A673 (cell line): ENCODE data around the gene COLQ. TPM values are rescaled to one million over a fixed set of nuclear protein-coding genes. Genes with fewer than 3 reads are reported as not detected.

Experiments used
- BruUV-seq: library from RNA; stranded (reverse); fragments of 400-500 nt; replicated peaks from 2 replicates; lab custom pipeline; 2021; lab: Mats Ljungman, UMichigan
- CTCF ChIA-PET: fragments of 300-600 bp; sonication (Branson Sonifier 250); formaldehyde crosslinking; loops from one replicate; lab custom pipeline; 2022; ENCODE audit warnings: antibody characterized with exemption; lab: Charles Lee
- POLR2A ChIA-PET: fragments of 300-600 bp; sonication (Branson Sonifier 250); formaldehyde crosslinking; loops from one replicate; lab custom pipeline; 2022; ENCODE audit warnings: antibody characterized with exemption; ENCODE audit not compliant: low non-redundant PET; lab: Charles Lee
- DNase-seq: peaks from one replicate; pipeline ENCODE4 v3.0.0-alpha.2; 2015; ENCODE audit warnings: low spot score
- H3K27ac ChIP-seq: fragments of 200-600 bp; sonication (generic); 2 replicates; pipeline ENCODE4 v1.5.1; 2016; ENCODE audit warnings: mixed run types, low read depth, mild to moderate bottlenecking, mixed read lengths, antibody characterized with exemption, low read length; ENCODE audit not compliant: poor library complexity, severe bottlenecking
- H3K27me3 ChIP-seq: fragments of 200-600 bp; sonication (generic); replicated peaks from 2 replicates; pipeline ENCODE4 v1.6.1; 2017; ENCODE audit warnings: mixed run types, low read depth, mild to moderate bottlenecking, mixed read lengths, antibody characterized with exemption, low read length; ENCODE audit not compliant: insufficient read depth, poor library complexity
- H3K36me3 ChIP-seq: fragments of 200-600 bp; sonication (generic); 2 replicates; pipeline ENCODE4 v1.6.1; 2016; ENCODE audit warnings: mixed run types, mild to moderate bottlenecking, mixed read lengths, antibody characterized with exemption, low read length; ENCODE audit not compliant: insufficient read depth, poor library complexity, severe bottlenecking
- H3K4me1 ChIP-seq: fragments of 200-600 bp; sonication (generic); 2 replicates; pipeline ENCODE4 v1.6.1; 2017; ENCODE audit warnings: mixed run types, mild to moderate bottlenecking, mixed read lengths, antibody characterized with exemption, low read length; ENCODE audit not compliant: insufficient read depth, poor library complexity, severe bottlenecking
- H3K4me3 ChIP-seq: fragments of 200-600 bp; sonication (generic); 2 replicates; pipeline ENCODE4 v1.5.1; 2016; ENCODE audit warnings: low read depth, mixed run types, mild to moderate bottlenecking, mixed read lengths, low read length; ENCODE audit not compliant: poor library complexity, severe bottlenecking
- H3K9me3 ChIP-seq: fragments of 200-600 bp; sonication (generic); 2 replicates; pipeline ENCODE4 v1.6.1; 2016; ENCODE audit warnings: mixed run types, low read depth, mild to moderate bottlenecking, mixed read lengths, antibody characterized with exemption, low read length; ENCODE audit not compliant: poor library complexity, severe bottlenecking
- CTCF ChIP-seq: fragments of 300-800, 200-600 bp; sonication (generic); conservative IDR thresholded peaks from 2 replicates; pipeline ENCODE4 v1.5.1; 2017; ENCODE audit warnings: low read depth, mild to moderate bottlenecking, antibody characterized with exemption, low read length, moderate library complexity, mixed read lengths
- EZH2 ChIP-seq: fragments of 200-600 bp; sonication (generic); IDR thresholded peaks from 2 replicates; pipeline ENCODE4 v1.6.1; 2017; ENCODE audit warnings: borderline replicate concordance, low read depth, mild to moderate bottlenecking, mixed read lengths, antibody characterized with exemption, low read length; ENCODE audit not compliant: poor library complexity, severe bottlenecking
- intact Hi-C: fragments of 100-400 bp; cut with micrococcal nuclease; formaldehyde crosslinking; loops from one replicate; pipeline ENCODE4 v1.10.0; 2022; ENCODE audit not compliant: unreplicated experiment
- total RNA-seq: library from RNA; stranded (reverse); gene quantifications from 2 replicates; pipeline ENCODE4 v1.2.3, GENCODE V29; 2021

The COLQ gene
- total RNA-seq, 1 experiment from 2014 or later = 0.21 TPM

DNA sequence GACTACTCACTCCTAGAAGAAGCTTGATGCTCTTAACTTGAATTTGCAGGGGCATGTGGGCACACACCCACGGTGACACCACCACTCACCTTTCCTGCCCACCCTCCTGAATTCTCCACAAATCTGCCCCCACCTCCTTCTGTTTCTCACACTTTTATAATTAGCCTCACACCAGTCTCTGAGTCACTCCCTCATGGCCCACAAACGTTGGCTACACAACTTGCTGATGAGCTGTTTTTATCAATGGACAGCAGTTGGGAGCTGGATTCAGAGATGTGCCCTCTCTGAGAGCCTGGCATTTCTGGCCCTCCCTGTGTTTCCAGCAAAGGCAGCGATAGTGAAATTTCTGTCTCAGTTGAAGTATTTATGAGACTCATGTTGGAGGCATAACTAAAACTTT, 1.3 kb downstream of the COLQ start:
- TF ChIP-seq EZH2 = no peak
- TF ChIP-seq CTCF = no peak
- Histone ChIP-seq H3K36me3 (no peaks in the 10 kb centered on the region), H3K4me1 (no peaks in the 10 kb centered on the region), H3K9me3 (no peaks in the 10 kb centered on the region), H3K27me3 (peaks cover 4% of the 10 kb centered on the region), H3K27ac (no peak overlapping the region), H3K4me3 (no peak overlapping the region)
- intact Hi-C loops = no loop called here
- no peak for DNase-seq
- CTCF ChIA-PET = no interaction called here
- BruUV-seq = no TSS peak
- POLR2A ChIA-PET = no interaction called here

GRCh38 chr3:15519096-15519495, 2.4 kb downstream of the COLQ start:
- no peak overlapping the region for H3K4me3 ChIP-seq
- H3K27ac ChIP-seq = no peak overlapping the region
- CTCF ChIA-PET = no interaction called here
- H3K9me3 ChIP-seq = no peaks in the 10 kb centered on the region
- TF ChIP-seq CTCF = no peak
- no peak for TF ChIP-seq EZH2
- H3K36me3 ChIP-seq = no peaks in the 10 kb centered on the region
- H3K27me3 ChIP-seq = peaks cover 4% of the 10 kb centered on the region
- intact Hi-C loops = no loop called here
- no peaks in the 10 kb centered on the region for H3K4me1 ChIP-seq
- no TSS peak for BruUV-seq
- no peak for DNase-seq
- POLR2A ChIA-PET = no interaction called here

- Histone ChIP-seq H3K27me3 (no peaks in the 10 kb centered on the region), H3K4me3 (no peak overlapping the region), H3K27ac (no peak overlapping the region), H3K9me3 (no peaks in the 10 kb centered on the region), H3K36me3 (no peaks in the 10 kb centered on the region), H3K4me1 (no peaks in the 10 kb centered on the region)
- TF ChIP-seq EZH2 (no peak), CTCF (no peak)
- CTCF ChIA-PET = no interaction called here
- POLR2A ChIA-PET = no interaction called here
- BruUV-seq = no TSS peak
- intact Hi-C loops = no loop called here
- no peak for DNase-seq
Measured at GRCh38 chr3:15514663-15515340, 6.7 kb downstream of the COLQ start.
